Lung microvascular endothelial cell (primary cell): ENCODE data around the gene ZNF19. TPM values are rescaled to one million over a fixed set of nuclear protein-coding genes. Genes with fewer than 3 reads are reported as not detected.
"Not testable (repeated sequence)": the region's sequence is repeated elsewhere in the genome, so short reads cannot be mapped to it uniquely, and the experiment has no call there.

Experiments
- DNase-seq, 2 donors: peaks; one replicate each; pipeline versions ENCODE4 v3.0.0 to v3.0.0-alpha.2; 2010; ENCODE audit warnings: low read depth in 2 of 2
- total RNA-seq: library from RNA; depleted of rRNA; stranded (reverse); fragments of >200 nt; gene quantifications from 2 replicates; pipeline ENCODE4 v1.2.1, GENCODE V29; 2014

The ZNF19 gene
- 1.2 and 1.5 TPM in 2 replicates for total RNA-seq

DNA sequence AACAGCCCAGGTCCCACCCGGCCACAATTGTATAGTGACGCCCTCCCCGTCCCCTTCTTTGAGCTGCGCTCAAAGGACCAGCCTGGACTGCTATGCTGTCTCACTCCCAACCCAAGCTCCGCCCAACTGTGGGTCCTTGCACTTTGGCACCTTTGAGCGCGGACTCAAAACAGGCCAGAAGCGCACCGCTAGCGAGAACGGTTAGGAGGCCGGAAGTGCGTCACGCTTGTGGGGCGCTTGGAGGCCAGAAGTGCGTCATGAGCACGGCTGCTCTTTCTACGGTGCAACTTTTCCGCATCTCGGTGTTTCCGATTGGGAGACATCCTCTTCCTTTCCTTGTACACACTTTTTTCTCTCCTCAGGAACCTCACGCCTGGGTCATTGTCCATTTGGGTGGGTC is at the start of gene ZNF19:
Gene ZNF19, minus strand, starts transcription at position 203 of the 400 bp plus-strand sequence. CDS start 7,210 bp downstream, outside the sequence.
- DNase-seq, result no peak

- peak; percentile 51 to 55 for DNase-seq
Observed at GRCh38 chr16:71537643-71538042, 48.5 kb upstream of the ZNF19 start.

DNA sequence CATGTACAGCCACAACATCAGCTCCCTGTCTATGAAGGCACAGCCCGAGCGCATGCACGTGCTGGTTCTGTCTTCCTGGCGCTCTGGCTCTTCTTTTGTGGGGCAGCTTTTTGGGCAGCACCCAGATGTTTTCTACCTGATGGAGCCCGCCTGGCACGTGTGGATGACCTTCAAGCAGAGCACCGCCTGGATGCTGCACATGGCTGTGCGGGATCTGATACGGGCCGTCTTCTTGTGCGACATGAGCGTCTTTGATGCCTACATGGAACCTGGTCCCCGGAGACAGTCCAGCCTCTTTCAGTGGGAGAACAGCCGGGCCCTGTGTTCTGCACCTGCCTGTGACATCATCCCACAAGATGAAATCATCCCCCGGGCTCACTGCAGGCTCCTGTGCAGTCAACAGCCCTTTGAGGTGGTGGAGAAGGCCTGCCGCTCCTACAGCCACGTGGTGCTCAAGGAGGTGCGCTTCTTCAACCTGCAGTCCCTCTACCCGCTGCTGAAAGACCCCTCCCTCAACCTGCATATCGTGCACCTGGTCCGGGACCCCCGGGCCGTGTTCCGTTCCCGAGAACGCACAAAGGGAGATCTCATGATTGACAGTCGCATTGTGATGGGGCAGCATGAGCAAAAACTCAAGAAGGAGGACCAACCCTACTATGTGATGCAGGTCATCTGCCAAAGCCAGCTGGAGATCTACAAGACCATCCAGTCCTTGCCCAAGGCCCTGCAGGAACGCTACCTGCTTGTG is 47.8 kb upstream of the ZNF19 start:
- DNase-seq, result no peak

- DNase-seq, result no peak
Observed at GRCh38 chr16:71532366-71532765, 43.2 kb upstream of the ZNF19 start.

DNA sequence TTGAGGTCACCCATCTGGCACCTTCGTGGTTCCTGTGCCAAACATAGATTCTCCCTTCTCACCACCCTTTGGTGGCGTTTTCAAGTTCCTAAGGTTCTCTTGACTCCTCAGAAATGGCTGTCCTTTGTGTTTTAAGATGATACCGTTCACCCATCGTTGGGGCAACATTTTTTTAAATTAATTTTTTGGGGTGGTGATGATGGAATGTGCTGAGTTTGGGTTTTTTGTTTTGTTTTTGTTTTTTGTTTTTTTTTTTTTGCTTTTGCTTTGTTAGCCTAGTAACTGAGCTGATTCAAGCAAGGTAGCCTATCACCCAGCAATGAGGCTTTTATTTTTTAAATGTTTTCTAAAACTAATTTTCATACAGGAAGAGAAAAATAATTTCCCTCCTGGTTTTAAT is 39.7 kb upstream of the ZNF19 start:
- no peak for DNase-seq

DNA sequence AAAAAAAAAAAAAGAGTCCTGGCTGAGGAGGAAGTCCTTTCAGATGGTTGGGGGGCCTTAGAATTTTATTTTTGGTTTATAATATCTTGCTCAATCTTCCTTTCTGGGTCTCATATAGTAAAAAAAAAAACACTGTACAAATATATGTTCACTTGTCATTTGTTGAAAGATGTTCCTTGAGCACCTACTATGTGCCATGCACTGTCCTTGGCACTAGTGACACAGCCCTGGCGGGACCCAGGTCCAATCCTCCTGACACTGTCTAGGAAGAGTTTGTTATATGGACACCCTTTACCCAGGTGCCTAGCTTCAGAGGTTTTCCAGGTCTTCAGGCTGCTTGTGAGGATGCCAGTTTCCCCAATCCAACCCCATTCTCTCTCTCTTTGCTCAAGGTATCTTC is 39.1 kb upstream of the ZNF19 start:
- no peak for DNase-seq

GRCh38 chr16:71526111-71526631 is 37.0 kb upstream of the ZNF19 start, which contains the start of gene CHST4:
CHST4 (plus strand) TSS chr16:71526426; CDS start chr16:71536678, 10,252 bp downstream.
- DNase-seq, result no peak

- DNase-seq, result no peak
Observed at GRCh38 chr16:71524566-71525553, 35.7 kb upstream of the ZNF19 start.

- DNase-seq, result no peak
Observed at GRCh38 chr16:71520550-71520949, 31.4 kb upstream of the ZNF19 start.

GRCh38 chr16:71515026-71515425 is 25.9 kb upstream of the ZNF19 start:
- DNase-seq, result no peak

GRCh38 chr16:71514476-71514875 is 25.4 kb upstream of the ZNF19 start:
- DNase-seq, result no peak

DNA sequence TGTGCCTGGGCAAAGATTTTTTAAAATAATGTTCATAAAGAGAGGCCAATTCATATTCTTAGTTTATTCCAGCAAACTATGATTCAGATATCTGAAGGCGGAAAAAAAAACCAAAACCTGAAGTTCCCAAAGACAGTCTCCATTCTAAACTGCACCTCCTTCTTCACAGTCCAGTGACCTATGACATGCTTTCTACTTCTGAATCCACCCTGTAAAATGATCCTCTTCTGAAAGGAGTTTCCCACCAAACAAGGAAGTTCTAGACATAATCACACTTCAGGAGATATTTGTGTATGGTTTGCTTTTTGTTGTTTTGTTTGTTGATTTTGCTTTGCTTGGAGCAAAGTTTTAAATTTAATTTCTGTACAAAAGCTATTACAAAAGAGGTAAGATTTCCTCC is 24.2 kb upstream of the ZNF19 start:
- no peak for DNase-seq

GRCh38 chr16:71507061-71507460 is 17.9 kb upstream of the ZNF19 start:
- DNase-seq, result no peak

DNA sequence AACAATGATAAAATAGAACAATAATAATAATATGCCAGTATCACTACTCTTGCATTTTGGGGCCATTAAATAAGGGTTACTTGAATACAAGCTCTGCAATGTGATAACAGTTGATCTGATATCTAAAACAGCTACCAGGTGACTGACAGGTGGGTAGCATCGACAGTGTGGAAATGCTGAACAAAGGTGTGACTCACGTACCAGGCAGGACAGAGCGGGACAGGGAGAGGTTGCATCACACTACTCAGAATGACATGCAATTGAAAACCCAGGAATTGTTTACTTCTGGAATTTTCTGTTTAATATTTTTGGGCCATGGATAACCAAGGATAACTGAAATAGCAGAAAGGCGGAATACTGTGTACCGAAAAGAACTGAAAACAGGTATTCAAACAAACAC is 15.8 kb upstream of the ZNF19 start:
- no peak for DNase-seq

DNA sequence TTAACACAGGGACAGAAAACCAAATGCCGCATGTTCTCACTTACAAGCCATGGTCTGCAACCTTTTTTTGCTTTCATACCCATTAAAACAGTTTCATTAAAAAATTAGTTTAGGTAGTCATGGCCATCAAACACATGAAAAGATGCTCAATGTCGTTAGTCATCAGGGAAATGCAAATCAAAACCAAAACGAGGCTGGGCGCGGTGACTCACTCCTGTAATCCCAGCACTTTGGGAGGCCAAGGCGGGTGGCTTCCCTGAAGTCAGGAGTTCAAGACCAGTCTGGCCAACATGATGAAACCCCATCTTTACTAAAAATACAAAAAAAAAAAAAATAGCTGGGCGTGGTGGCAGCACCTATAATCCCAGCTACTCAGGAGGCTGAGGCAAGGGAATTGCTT is 14.9 kb upstream of the ZNF19 start:
- DNase-seq, result not testable (repeated sequence)

DNA sequence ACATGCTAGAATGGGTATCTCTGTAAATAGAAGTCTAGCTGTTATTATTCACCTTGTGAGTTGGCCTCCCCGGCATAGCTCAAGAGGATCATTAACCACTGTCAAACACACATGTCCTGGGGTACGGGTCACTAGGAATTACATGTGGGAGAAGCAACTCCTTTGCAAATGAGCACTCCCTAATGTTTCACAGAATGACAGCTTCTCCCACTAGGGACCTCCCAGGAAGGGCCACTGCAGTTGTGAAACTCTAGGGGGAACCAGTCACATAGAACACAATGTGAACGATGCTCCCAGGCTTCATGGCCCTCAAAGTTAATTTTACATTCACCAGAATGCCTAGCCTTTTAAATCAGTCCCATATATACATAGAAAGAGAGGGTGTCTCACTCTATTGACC is 12.4 kb upstream of the ZNF19 start:
- no peak for DNase-seq

GRCh38 chr16:71500964-71501363 is 11.8 kb upstream of the ZNF19 start:
- no peak for DNase-seq

GRCh38 chr16:71499775-71500364 is 10.7 kb upstream of the ZNF19 start:
- DNase-seq, result peak; percentile 67 to 75

- no peak for DNase-seq
Observed at GRCh38 chr16:71498031-71498430, 8.9 kb upstream of the ZNF19 start.

- no peak for DNase-seq
Observed at GRCh38 chr16:71493213-71493612, 4.1 kb upstream of the ZNF19 start.

DNA sequence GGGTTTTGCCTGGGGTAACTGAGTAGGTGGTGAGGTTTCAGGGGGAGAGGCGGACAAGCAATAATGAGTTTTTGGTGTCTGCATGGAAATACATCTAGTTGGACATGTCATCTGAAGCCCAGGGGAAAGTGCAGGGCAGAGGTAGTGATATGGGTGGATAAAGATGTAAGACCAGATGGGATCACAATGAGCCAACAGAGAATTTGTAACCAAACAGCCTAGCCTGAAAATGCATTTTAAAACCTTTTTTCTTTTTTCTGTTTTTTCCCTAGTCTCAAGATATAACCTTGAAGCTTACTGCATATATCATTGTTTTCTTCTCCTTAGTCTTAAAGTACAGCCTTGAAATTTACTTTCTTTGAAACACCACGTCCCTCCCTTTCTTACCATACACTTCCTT is 3.7 kb upstream of the ZNF19 start:
- DNase-seq, result no peak

GRCh38 chr16:71491054-71491453 is 1.9 kb upstream of the ZNF19 start:
- no peak for DNase-seq
